HepG2 (cell line): ENCODE data around the gene RBP3.

Experiments used
- CHD2 ChIP-seq: IDR thresholded peaks from 2 replicates; pipeline ENCODE4 v1.6.1; 2011; ENCODE audit warnings: low read depth, low read length, improper control_type of control experiment
- EZH2 ChIP-seq: conservative IDR thresholded peaks from 2 replicates; pipeline ENCODE4 v1.6.1; 2012; ENCODE audit warnings: mild to moderate bottlenecking, low read depth, low read length, moderate library complexity
- NCOA2 ChIP-seq: sonication (generic); formaldehyde crosslinking; IDR thresholded peaks from 2 replicates; pipeline ENCODE4 v1.8.0; 2022; ENCODE audit warnings: inconsistent platforms
- NR1H2 ChIP-seq: sonication (generic); formaldehyde crosslinking; IDR thresholded peaks from 2 replicates; pipeline ENCODE4 v1.8.1; 2022; ENCODE audit warnings: low read depth, missing genetic modification reagents, borderline replicate concordance
- RFX5 ChIP-seq: IDR thresholded peaks from 2 replicates; pipeline ENCODE4 v1.6.1; 2011; ENCODE audit warnings: low read depth, low read length, improper control_type of control experiment
- TFAP4 ChIP-seq: sonication (generic); IDR thresholded peaks from 2 replicates; pipeline ENCODE4 v1.6.1; 2016; ENCODE audit warnings: low read depth, borderline replicate concordance
- ZEB1 ChIP-seq: IDR thresholded peaks from 2 replicates; pipeline ENCODE4 v1.6.1; 2012; ENCODE audit warnings: mild to moderate bottlenecking, low read depth, inconsistent platforms; ENCODE audit not compliant: insufficient replicate concordance
- ZNF513 ChIP-seq: sonication (generic); formaldehyde crosslinking; conservative IDR thresholded peaks from 2 replicates; pipeline ENCODE4 v1.5.0; 2020; ENCODE audit warnings: missing genetic modification reagents
- TF ChIP-seq, protein P1 (sequence below): sonication (generic); formaldehyde crosslinking; IDR thresholded peaks from 2 replicates; pipeline ENCODE4 v1.5.0; 2020; ENCODE audit warnings: mild to moderate bottlenecking, missing genetic modification reagents, moderate library complexity
- TF ChIP-seq, protein P2 (sequence below): sonication (generic); formaldehyde crosslinking; IDR thresholded peaks from 2 replicates; pipeline ENCODE4 v1.8.1; 2023; ENCODE audit warnings: mild to moderate bottlenecking, missing genetic modification reagents
- TF ChIP-seq, protein P3 (sequence below): sonication (generic); formaldehyde crosslinking; IDR thresholded peaks from 2 replicates; pipeline ENCODE4 v1.4.0; 2020; ENCODE audit warnings: missing genetic modification reagents
- TF ChIP-seq, protein P4 (sequence below): sonication (generic); formaldehyde crosslinking; IDR thresholded peaks from 2 replicates; pipeline ENCODE4 v1.8.1; 2023; ENCODE audit warnings: mild to moderate bottlenecking, inconsistent platforms, moderate library complexity, missing genetic modification reagents, borderline replicate concordance
- TF ChIP-seq, protein P5 (sequence below): sonication (generic); formaldehyde crosslinking; IDR thresholded peaks from 2 replicates; pipeline ENCODE4 v1.4.0; 2020; ENCODE audit warnings: missing genetic modification reagents, borderline replicate concordance

- TF ChIP-seq, protein P1, sequence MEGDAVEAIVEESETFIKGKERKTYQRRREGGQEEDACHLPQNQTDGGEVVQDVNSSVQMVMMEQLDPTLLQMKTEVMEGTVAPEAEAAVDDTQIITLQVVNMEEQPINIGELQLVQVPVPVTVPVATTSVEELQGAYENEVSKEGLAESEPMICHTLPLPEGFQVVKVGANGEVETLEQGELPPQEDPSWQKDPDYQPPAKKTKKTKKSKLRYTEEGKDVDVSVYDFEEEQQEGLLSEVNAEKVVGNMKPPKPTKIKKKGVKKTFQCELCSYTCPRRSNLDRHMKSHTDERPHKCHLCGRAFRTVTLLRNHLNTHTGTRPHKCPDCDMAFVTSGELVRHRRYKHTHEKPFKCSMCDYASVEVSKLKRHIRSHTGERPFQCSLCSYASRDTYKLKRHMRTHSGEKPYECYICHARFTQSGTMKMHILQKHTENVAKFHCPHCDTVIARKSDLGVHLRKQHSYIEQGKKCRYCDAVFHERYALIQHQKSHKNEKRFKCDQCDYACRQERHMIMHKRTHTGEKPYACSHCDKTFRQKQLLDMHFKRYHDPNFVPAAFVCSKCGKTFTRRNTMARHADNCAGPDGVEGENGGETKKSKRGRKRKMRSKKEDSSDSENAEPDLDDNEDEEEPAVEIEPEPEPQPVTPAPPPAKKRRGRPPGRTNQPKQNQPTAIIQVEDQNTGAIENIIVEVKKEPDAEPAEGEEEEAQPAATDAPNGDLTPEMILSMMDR (CRISPR knock-in tag): peak; percentile 4; the same call in 1 of the 2 replicates
- TF ChIP-seq TFAP4 (no peak), RFX5 (no peak), EZH2 (no peak), NR1H2 (no peak), NCOA2 (CRISPR knock-in tag) (no peak), ZNF513 (CRISPR knock-in tag) (no peak), CHD2 (no peak), ZEB1 (no peak)
- TF ChIP-seq, protein P2, sequence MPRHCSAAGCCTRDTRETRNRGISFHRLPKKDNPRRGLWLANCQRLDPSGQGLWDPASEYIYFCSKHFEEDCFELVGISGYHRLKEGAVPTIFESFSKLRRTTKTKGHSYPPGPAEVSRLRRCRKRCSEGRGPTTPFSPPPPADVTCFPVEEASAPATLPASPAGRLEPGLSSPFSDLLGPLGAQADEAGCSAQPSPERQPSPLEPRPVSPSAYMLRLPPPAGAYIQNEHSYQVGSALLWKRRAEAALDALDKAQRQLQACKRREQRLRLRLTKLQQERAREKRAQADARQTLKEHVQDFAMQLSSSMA: no peak
- TF ChIP-seq, protein P3, sequence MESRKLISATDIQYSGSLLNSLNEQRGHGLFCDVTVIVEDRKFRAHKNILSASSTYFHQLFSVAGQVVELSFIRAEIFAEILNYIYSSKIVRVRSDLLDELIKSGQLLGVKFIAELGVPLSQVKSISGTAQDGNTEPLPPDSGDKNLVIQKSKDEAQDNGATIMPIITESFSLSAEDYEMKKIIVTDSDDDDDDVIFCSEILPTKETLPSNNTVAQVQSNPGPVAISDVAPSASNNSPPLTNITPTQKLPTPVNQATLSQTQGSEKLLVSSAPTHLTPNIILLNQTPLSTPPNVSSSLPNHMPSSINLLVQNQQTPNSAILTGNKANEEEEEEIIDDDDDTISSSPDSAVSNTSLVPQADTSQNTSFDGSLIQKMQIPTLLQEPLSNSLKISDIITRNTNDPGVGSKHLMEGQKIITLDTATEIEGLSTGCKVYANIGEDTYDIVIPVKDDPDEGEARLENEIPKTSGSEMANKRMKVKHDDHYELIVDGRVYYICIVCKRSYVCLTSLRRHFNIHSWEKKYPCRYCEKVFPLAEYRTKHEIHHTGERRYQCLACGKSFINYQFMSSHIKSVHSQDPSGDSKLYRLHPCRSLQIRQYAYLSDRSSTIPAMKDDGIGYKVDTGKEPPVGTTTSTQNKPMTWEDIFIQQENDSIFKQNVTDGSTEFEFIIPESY: no peak
- TF ChIP-seq, protein P4, sequence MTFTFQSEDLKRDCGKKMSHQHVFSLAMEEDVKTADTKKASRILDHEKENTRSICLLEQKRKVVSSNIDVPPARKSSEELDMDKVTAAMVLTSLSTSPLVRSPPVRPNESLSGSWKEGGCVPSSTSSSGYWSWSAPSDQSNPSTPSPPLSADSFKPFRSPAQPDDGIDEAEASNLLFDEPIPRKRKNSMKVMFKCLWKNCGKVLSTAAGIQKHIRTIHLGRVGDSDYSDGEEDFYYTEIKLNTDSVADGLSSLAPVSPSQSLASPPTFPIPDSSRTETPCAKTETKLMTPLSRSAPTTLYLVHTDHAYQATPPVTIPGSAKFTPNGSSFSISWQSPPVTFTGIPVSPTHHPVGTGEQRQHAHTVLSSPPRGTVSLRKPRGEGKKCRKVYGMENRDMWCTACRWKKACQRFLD (CRISPR knock-in tag): no peak
- TF ChIP-seq, protein P5, sequence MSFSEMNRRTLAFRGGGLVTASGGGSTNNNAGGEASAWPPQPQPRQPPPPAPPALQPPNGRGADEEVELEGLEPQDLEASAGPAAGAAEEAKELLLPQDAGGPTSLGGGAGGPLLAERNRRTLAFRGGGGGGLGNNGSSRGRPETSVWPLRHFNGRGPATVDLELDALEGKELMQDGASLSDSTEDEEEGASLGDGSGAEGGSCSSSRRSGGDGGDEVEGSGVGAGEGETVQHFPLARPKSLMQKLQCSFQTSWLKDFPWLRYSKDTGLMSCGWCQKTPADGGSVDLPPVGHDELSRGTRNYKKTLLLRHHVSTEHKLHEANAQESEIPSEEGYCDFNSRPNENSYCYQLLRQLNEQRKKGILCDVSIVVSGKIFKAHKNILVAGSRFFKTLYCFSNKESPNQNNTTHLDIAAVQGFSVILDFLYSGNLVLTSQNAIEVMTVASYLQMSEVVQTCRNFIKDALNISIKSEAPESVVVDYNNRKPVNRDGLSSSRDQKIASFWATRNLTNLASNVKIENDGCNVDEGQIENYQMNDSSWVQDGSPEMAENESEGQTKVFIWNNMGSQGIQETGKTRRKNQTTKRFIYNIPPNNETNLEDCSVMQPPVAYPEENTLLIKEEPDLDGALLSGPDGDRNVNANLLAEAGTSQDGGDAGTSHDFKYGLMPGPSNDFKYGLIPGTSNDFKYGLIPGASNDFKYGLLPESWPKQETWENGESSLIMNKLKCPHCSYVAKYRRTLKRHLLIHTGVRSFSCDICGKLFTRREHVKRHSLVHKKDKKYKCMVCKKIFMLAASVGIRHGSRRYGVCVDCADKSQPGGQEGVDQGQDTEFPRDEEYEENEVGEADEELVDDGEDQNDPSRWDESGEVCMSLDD: no peak
Measured at GRCh38 chr10:47403446-47404318, 55.5 kb downstream of the RBP3 start.
